ENCODE results near the gene MXD3. TPM values are rescaled to one million over a fixed set of nuclear protein-coding genes. Genes with fewer than 3 reads are reported as not detected.
A peak's percentile ranks its signal among the peaks of the same experiment; 100 is the strongest.
"Not testable (repeated sequence)": the region's sequence is repeated elsewhere in the genome, so short reads cannot be mapped to it uniquely, and the experiment has no call there.

Gene MXD3, protein sequence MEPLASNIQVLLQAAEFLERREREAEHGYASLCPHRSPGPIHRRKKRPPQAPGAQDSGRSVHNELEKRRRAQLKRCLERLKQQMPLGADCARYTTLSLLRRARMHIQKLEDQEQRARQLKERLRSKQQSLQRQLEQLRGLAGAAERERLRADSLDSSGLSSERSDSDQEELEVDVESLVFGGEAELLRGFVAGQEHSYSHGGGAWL
- total RNA-seq = 20.1 and 20.6 TPM in 2 replicates
- long read RNA-seq, partial matches to known transcripts = 1 of 3 reads
- long read RNA-seq, other reads (novel, unspliced or antisense) = 0 of 3 reads

DNA sequence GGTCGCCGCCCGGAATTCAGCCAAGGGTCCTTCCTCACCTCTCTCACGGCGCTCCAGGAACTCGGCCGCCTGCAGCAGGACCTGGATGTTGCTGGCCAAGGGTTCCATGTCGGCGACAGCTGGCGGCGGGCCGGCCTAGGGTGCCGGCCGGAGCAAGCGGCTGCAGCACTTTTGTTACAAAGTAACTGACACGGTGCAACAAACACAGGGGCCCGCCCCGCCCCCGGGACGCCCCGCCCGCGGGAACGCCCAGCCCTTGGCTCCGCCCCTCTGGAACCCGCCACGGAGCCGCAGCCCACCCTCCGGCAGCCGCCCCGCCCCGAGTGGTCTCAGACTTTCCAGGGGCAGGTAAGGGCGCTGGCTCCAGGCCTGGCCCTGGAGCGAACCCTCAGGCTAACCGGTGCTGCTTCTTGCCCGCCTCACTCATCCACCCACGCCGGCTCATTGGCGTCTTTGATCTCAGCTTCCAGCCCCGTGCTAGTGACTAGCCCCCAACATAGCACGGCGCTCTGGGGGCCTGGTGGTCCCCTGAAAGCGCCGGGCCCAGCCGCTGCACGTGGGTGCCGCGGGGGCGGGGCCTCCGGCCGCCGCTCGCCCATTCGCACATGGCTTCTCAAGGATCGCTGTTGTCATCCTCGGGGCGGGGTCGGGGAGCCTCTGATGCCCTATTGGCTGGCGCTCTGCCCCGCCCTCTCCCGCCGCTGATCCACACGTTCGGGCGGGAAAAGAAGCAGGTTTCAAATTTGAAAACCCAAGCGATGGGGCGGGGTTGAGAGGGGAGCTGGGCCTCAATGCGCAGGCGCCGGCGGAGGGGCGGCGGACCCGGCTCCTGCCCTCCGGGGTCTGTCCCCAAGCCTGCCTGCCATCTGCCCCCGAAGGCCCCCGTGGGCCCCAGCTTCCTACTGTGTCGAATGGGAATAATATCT, at the start of gene MXD3:
Gene MXD3 (minus strand): TSS at position 176 of the 926 bp plus-strand sequence. CDS start 68 bp downstream, at position 108.
- H3K36me3 Mint-ChIP-seq (ENCODE audit: insufficient read depth) = peaks cover 1% of the 10 kb centered on the region
- TF ChIP-seq, protein P1, sequence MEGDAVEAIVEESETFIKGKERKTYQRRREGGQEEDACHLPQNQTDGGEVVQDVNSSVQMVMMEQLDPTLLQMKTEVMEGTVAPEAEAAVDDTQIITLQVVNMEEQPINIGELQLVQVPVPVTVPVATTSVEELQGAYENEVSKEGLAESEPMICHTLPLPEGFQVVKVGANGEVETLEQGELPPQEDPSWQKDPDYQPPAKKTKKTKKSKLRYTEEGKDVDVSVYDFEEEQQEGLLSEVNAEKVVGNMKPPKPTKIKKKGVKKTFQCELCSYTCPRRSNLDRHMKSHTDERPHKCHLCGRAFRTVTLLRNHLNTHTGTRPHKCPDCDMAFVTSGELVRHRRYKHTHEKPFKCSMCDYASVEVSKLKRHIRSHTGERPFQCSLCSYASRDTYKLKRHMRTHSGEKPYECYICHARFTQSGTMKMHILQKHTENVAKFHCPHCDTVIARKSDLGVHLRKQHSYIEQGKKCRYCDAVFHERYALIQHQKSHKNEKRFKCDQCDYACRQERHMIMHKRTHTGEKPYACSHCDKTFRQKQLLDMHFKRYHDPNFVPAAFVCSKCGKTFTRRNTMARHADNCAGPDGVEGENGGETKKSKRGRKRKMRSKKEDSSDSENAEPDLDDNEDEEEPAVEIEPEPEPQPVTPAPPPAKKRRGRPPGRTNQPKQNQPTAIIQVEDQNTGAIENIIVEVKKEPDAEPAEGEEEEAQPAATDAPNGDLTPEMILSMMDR (IDR thresholded peaks at IDR 0.05; ENCODE audit: unreplicated experiment) = no peak
- H3K4me3 Mint-ChIP-seq (ENCODE audit: low read depth) = peak within 1 kb of the TSS; percentile 80
- no peaks in the 10 kb centered on the region for H3K27me3 Mint-ChIP-seq
- H3K4me1 Mint-ChIP-seq (ENCODE audit: low read depth) = peaks cover 12% of the 10 kb centered on the region
- peak within 1 kb of the TSS; percentile 84 for H3K27ac Mint-ChIP-seq
- no peaks in the 10 kb centered on the region for H3K9me3 Mint-ChIP-seq (ENCODE audit: low read depth)
- DNase-seq (ENCODE audit: low spot score, unreplicated experiment) = peak; percentile 89

DNA sequence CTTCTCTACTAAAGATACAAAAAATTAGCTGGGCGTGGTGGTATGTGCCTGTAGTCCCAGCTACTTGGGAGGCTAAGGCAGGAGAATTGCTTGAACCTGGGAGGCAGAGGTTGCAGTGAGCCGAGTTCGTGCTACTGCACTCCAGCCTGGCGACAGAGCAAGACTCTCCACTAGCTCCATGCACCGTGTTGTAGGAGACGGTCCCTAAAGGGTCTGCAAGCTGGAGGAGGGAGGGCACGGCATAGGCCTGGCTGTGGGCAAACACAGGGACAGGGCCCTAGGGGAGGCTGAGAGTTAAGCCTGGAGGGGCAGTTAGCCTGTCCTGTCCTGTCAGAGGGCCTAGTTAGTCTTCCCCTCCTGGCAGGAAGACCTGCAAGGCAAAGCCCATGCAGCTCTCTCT, 49.0 kb upstream of the MXD3 start:
- H3K27me3 Mint-ChIP-seq = peaks cover 26% of the 10 kb centered on the region
- not testable (repeated sequence) for H3K27ac Mint-ChIP-seq; H3K36me3 Mint-ChIP-seq (ENCODE audit: insufficient read depth); H3K4me1 Mint-ChIP-seq (ENCODE audit: low read depth); H3K9me3 Mint-ChIP-seq (ENCODE audit: low read depth); DNase-seq (ENCODE audit: low spot score, unreplicated experiment); H3K4me3 Mint-ChIP-seq (ENCODE audit: low read depth)

DNA sequence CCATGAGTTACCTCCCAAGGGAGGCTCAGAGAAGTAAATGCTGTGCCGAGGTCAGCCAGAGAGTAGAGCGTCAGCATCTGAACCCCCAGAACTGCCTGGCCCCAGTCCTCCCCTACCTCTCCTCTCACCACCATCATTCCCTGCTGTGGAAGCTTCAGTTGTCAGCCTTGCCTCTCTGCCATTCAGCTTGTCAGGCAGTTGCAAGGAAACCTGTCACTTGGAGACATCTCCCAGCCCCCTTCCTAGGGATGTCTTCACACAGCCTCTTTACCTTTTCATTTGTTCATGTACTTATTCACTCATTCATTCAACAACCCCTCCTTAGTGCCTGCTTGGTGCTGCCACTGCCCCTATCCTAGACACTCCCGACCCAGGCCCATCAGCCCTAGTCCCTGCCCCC, 48.2 kb upstream of the MXD3 start:
- Mint-ChIP-seq H3K36me3 (ENCODE audit: insufficient read depth) (no peaks in the 10 kb centered on the region), H3K27me3 (peaks cover 28% of the 10 kb centered on the region), H3K4me3 (ENCODE audit: low read depth) (no peak overlapping the region), H3K9me3 (ENCODE audit: low read depth) (no peaks in the 10 kb centered on the region), H3K4me1 (ENCODE audit: low read depth) (peaks cover 6% of the 10 kb centered on the region), H3K27ac (no peak overlapping the region)
- no peak for DNase-seq (ENCODE audit: low spot score, unreplicated experiment)
- TF ChIP-seq, protein P1 (IDR thresholded peaks at IDR 0.05; ENCODE audit: unreplicated experiment) = no peak

DNA sequence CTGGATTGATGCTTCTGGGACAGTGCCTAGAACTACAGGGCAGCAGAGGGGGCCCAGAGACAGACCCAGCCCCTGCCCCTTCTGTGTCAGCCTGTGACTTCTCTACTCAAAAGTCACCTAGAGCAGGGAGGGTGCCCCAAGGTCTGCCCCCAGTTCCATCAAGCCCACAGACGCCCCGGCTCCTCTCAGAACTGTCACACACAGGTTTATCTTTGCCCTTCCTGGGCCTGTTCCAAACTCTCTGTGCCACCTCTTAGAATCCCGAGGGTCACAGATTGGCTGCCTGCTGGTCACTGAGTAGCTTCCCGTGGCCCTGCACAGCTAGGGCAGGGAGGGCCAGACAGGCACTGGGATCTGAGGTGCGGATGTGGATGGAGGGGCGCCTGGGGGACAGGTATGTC, 47.8 kb upstream of the MXD3 start:
- no peak for DNase-seq (ENCODE audit: low spot score, unreplicated experiment)
- Mint-ChIP-seq H3K36me3 (ENCODE audit: insufficient read depth) (no peaks in the 10 kb centered on the region), H3K4me1 (ENCODE audit: low read depth) (peaks cover 6% of the 10 kb centered on the region), H3K27me3 (peaks cover 32% of the 10 kb centered on the region), H3K9me3 (ENCODE audit: low read depth) (no peaks in the 10 kb centered on the region), H3K27ac (no peak overlapping the region), H3K4me3 (ENCODE audit: low read depth) (no peak overlapping the region)
- TF ChIP-seq, protein P1 (IDR thresholded peaks at IDR 0.05; ENCODE audit: unreplicated experiment) = no peak

DNA sequence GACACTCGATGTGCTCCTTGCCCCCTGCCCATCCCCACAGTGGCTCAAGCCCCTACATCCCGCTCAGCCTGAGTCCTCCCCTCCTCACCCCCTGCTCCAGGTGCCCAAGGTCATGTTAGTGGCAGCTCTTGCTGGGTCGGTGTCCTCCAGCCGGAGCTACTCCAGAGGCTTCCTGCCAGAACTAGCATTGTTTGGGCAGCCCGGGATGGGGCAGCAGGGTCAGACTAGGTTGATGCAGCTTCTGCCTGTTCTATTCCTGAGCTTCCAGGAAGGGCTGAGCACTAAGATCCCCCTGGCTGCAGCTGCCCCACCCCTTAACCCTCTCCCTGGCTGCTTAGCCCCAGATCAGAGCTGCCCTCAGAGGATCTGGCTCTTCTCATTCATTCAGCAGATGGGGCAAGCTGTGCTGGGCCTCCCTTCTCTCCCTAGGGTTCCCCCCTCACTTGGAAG, 46.7 kb upstream of the MXD3 start:
- Mint-ChIP-seq H3K27ac (no peak overlapping the region), H3K9me3 (ENCODE audit: low read depth) (no peaks in the 10 kb centered on the region), H3K27me3 (peaks cover 36% of the 10 kb centered on the region), H3K36me3 (ENCODE audit: insufficient read depth) (no peaks in the 10 kb centered on the region), H3K4me1 (ENCODE audit: low read depth) (peaks cover 6% of the 10 kb centered on the region), H3K4me3 (ENCODE audit: low read depth) (no peak overlapping the region)
- DNase-seq (ENCODE audit: low spot score, unreplicated experiment) = no peak
- TF ChIP-seq, protein P1 (IDR thresholded peaks at IDR 0.05; ENCODE audit: unreplicated experiment) = no peak

Data from progenitor cell of endocrine pancreas (in vitro differentiated cells).